A673 (cell line): ENCODE results near the gene LRRC4B.

Source experiments
- EZH2 ChIP-seq: fragments of 200-600 bp; sonication (generic); IDR thresholded peaks from 2 replicates; pipeline ENCODE4 v1.6.1; 2017; ENCODE audit warnings: borderline replicate concordance, low read depth, mild to moderate bottlenecking, mixed read lengths, antibody characterized with exemption, low read length; ENCODE audit not compliant: poor library complexity, severe bottlenecking
- TF ChIP-seq, protein P1 (sequence below): fragments of 300-800, 200-600 bp; sonication (generic); conservative IDR thresholded peaks from 2 replicates; pipeline ENCODE4 v1.5.1; 2017; ENCODE audit warnings: low read depth, mild to moderate bottlenecking, antibody characterized with exemption, low read length, moderate library complexity, mixed read lengths

DNA sequence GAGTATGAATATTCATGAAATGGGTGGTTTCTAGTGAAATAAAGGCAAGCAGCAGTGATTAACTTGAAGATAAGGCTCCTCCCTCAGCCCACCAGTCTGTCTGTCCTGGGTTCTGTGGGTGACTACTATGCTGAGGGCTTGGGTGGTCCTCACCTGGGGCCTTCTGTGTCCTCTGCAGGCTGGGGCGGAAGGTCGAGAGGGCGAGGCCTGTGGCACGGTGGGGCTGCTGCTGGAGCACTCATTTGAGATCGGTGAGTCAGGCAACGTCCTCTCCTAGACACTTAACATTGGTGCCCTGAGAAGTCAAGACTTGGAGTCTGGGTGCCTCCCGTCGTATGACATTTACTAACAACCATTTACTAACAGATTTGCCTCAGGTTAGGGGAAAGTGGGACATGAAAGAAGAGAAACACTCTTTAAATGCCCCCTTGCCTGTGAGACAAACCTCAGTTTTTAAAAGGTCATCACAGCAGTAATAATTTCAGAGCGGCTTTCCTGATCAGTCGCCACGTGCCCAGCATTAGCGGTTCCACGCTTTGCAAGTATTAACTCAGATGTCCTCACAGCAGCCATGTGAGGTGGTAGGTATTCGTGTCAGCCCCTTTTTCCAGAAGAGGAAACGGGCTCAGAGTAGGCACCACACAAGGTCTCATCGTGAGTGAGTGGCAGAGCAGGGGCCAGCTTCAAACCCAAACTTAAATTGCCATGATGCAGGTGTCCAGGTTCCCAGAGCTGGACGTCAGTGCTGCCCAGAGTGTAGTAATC, 90.3 kb downstream of the LRRC4B start:
- TF ChIP-seq, protein P1, sequence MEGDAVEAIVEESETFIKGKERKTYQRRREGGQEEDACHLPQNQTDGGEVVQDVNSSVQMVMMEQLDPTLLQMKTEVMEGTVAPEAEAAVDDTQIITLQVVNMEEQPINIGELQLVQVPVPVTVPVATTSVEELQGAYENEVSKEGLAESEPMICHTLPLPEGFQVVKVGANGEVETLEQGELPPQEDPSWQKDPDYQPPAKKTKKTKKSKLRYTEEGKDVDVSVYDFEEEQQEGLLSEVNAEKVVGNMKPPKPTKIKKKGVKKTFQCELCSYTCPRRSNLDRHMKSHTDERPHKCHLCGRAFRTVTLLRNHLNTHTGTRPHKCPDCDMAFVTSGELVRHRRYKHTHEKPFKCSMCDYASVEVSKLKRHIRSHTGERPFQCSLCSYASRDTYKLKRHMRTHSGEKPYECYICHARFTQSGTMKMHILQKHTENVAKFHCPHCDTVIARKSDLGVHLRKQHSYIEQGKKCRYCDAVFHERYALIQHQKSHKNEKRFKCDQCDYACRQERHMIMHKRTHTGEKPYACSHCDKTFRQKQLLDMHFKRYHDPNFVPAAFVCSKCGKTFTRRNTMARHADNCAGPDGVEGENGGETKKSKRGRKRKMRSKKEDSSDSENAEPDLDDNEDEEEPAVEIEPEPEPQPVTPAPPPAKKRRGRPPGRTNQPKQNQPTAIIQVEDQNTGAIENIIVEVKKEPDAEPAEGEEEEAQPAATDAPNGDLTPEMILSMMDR = no peak
- TF ChIP-seq EZH2 = no peak
